Measurements from ENCODE around the gene PTGDR.

- no peak for TF ChIP-seq CTCF (IDR thresholded peaks at IDR 0.05)
- no peak for TF ChIP-seq POLR2AphosphoS5 (IDR thresholded peaks at IDR 0.05)
- no peak for TF ChIP-seq EP300 (IDR thresholded peaks at IDR 0.05)
- no peak for TF ChIP-seq POLR2A (IDR thresholded peaks at IDR 0.05)
These were observed 28.9 kb downstream of the PTGDR start for GRCh38 chr14:52296378-52296777.

Data from sigmoid colon (tissue), 4 donors.